Activated CD4-positive, alpha-beta T cell treated with anti-CD3 and anti-CD28 coated beads for 4 hours (primary cell): ENCODE data around the gene TRAK1.

Experiments used
- DNase-seq, 2 donors: peaks; one replicate each; pipeline ENCODE4 v3.0.0-alpha.2; 2020

Gene TRAK1

DNA sequence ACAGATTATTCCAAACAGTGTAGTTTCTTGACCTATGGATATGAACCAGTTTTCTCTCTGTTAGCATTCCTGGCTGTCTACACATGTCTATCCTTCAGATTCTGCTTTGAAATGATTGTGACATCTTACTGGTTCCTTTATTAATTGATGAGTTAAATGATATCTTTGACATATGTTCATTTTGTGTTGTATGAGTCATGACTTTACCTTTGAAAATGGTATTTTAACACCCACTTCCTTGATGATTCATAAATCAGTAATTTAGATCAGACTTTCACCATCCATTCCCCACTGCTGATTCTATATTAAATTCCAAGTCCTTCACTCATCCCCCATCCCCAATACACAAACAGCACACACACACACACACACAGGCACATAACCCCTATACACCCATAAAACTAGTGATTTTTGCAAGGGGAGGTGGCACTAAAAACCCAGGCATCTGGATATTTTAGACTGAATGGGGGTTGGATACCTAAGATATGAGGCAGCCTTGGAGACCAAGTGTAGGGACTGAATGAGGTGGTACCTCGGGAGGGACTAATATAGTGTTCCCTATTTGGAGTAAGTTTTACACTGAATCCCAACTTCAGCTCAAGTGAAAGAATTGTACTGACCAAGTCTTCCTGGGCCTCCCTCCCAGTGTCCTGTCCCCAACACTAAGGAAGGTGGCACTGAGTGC is 165.1 kb downstream of the TRAK1 start:
- DNase-seq = no peak

DNA sequence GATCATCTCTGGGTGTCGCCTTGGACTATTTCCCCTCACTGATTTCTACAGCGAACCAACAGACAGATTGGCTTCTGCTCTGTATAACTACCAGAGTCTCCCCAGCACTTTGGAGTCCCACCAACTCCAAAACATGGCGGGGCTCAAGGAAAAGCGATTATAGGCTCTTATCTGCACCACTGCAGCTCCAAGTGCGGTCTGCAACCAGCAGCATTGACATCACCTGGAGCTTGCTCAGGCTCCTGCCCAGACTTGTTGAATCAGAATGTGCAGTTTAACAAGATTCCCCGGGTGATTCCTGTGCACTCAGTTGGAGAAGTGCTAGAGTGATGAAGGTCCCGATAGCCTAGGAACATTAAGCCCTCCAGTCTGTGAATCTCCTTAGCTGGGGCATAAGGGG is 165.8 kb downstream of the TRAK1 start:
- DNase-seq = no peak

- DNase-seq = no peak
Measured at GRCh38 chr3:42262525-42262924, 171.4 kb downstream of the TRAK1 start.

GRCh38 chr3:42263354-42264346 is 172.5 kb downstream of the TRAK1 start:
- DNase-seq = no peak

- DNase-seq = no peak
Measured at GRCh38 chr3:42264399-42265058, 173.4 kb downstream of the TRAK1 start.

DNA sequence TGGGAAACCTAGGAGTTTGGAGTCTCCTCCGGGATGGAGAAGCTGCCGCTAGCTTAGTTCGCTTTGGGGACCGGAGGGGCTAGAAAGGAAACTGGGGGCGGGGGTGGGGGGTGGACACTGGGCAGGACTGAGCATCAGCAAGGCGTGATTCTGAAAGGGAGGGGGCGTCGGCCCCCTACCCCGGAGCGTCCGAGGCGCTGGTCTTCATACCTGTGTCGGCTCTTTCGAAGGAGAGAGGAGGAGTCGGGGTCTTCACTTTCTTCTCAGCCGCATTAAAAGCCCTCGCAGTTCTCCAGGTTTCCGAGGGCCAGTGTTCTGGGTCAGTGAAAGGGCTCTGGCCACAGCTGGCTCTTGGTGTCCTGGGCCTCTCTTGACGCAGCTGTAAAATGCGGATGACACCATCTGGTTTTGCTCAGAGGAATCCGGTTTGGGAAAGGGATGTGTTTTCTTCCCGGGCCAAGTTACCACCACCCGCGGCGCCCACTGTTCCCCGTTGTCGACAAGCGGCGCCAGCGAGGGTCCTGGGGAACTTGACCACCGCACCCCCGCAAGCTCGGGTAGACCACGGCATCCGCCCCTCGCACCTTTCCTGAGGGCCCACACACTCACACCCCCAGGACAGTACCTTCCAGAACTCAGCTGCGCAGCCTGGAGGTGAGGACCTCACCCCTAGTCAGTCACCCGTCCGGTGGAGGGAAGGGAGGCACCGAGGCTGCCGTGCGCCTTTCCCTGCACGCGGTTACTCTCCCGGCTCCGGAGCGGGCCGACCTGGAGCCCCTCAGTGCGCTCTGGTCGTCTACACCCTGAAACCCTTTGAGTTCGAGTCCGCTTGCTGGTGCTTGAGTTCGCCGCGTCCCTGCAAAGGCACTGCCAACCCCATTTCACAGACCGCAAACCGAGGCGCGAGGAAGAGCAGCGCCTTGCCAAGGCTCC is 174.2 kb downstream of the TRAK1 start:
- DNase-seq = no peak

- no peak for DNase-seq
Measured at GRCh38 chr3:42266085-42266484, 174.9 kb downstream of the TRAK1 start, which contains the start of gene CCK. CCK (minus strand) TSS chr3:42266185; CDS start chr3:42263630, 2,555 bp downstream.

DNA sequence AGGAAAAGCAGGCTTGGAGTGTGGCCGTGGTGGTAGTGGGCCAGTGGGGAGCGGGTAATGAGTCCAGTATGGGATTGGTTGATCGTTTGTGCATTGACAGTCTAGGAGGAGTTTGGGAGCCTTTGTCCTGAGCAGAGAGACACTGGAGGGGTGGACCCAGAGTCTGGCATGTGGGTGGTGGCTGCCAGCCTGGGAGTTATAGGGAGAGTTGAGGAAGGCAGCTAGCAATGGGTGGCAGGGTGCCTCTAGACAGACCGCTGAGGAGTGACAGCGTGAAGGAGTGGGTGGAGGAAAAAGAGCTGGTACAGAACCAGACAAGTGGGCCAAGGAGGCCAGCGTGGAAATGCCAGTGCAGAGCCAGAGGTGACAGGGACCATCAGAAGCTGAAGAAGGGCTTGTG is 176.7 kb downstream of the TRAK1 start:
- DNase-seq = no peak

DNA sequence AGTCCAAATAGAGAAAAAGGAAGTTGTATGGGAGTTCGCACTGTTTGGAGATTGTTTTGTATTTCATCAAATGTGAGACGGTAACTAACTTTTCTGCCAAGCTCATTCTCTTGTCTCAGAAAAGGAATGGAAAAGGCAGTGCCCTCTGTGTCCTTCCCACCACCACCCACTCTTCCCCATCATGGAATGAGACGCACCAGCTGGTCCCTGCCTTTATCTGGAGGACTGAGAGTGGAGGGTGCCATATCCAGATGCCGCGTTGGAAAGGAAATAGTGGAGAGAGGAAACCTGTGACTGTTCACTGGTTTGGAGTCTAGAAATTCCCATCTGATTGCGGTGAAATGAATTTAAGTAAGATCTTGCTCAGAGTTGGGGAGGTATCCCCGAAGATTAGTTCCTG is 178.5 kb downstream of the TRAK1 start:
- DNase-seq = no peak

GRCh38 chr3:42270561-42270960 is 179.4 kb downstream of the TRAK1 start:
- DNase-seq = no peak

DNA sequence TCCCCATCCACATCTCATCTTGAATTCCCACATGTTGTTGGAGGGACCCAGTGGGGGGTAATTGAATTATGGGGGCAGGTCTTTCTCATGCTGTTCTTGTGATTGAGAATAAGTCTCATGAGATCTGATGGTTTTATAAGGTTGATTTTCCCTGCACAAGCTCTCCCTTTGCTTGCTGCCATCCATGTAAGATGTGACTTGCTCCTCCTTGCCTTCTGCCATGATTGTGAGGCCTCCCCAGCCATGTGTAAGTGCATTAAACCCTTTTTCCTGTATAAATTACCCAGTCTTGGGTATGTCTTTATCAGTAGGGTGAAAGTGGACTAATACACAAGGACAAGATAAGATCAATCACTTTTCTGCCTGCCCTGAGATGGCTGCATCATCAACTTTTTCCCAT is 180.6 kb downstream of the TRAK1 start:
- DNase-seq = no peak

- no peak for DNase-seq
Measured at GRCh38 chr3:42273361-42273760, 182.2 kb downstream of the TRAK1 start.

DNA sequence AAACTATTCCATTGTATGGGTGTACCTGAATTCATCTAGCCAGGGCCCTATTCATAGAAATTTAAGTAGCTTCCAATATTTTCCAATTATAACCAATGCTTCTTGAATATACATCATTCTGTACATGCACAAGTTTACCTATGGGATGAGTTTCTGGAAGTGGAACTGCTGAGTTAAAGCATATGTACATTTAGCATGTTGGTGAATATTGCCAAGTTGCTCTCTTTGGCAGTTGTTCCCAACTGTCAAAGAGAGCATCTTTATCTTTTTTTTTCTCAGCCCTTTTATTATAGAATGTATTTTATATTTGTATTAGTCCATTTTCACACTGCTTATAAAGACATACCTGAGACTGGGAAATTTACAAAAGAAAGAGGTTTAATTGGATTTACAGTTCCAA is 183.1 kb downstream of the TRAK1 start:
- DNase-seq = no peak

- DNase-seq = no peak
Measured at GRCh38 chr3:42275217-42275616, 184.1 kb downstream of the TRAK1 start.
